GM19035 (cell line): ENCODE data around the gene CACNB1.
"Not testable (repeated sequence)": the region's sequence is repeated elsewhere in the genome, so short reads cannot be mapped to it uniquely, and the experiment has no call there.

ENCODE experiments used
- ATAC-seq: cut with Tn5 transposase; IDR thresholded peaks from one replicate; pipeline ENCODE4 v1.9.1; 2021; ENCODE audit not compliant: unreplicated experiment

The CACNB1 gene

DNA sequence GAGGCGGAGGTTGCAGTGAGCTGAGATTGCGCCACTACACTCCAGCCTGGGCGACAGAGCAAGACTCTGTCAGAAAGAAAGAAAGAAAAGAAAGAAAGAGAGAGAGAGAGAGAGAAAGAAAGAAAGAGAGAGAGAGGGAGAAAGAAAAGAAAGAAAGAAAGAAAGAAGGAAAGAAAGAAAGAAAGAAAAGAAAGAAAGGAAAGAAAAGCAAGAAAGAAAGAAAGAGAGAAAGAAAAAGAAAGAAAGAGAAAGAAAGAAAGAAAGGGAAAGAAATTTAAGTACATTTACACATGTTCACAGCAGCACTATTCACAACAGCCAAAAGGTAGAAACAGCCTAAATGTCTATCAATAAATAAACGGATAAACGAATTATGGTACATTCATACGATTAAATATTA, 67.9 kb downstream of the CACNB1 start:
- not testable (repeated sequence) for ATAC-seq

DNA sequence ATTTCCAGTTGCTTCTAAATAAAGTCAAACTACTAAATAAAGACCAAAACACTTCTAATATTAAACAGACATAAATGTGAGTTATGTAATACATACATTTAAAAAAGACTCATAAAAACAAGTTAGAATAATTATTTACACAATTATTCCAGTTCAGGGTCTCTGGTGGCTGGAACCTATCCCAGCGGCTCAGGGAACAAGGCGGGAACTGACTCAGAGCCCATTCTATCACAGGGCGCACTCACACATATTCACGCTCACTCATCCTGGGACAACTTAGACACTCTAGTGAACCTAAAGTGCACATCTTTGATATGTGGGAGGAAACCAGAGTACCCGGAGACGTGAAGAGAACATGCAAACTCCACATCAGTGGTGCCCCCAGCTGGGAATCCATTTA, 71.0 kb downstream of the CACNB1 start:
- no peak for ATAC-seq

DNA sequence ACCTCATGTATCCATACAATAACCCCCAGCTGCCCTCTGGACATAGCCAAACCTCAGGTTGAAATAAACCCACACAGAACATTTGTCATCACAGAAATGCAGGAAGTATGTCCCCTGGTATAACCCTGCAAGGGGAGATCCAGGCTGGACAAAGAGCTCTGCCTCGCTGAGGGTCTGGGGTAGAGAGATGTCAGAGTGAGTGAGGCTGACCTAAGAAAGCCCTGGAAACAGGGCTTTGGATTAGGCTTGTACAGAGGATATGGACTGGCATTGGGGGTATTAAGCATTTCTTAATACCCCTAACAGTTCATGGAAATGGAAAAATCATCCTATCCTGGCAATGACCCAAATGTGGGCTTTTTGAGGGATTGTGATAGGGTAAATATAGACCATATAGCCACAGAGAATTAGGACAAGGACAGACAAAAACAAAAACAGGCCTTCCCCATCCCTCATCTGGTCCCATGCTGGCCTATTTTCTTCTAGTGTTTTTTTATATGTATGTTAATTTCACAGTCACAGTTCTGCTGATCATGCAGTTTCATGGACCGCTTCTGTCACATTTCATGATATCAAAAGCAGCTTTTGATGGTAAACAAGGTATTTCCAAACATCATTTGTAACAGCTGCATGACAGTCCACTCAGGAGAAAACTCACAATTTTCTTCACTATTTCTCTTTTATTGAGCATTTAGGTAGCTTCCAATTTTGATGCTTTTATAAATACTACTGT, 72.2 kb downstream of the CACNB1 start:
- no peak for ATAC-seq

DNA sequence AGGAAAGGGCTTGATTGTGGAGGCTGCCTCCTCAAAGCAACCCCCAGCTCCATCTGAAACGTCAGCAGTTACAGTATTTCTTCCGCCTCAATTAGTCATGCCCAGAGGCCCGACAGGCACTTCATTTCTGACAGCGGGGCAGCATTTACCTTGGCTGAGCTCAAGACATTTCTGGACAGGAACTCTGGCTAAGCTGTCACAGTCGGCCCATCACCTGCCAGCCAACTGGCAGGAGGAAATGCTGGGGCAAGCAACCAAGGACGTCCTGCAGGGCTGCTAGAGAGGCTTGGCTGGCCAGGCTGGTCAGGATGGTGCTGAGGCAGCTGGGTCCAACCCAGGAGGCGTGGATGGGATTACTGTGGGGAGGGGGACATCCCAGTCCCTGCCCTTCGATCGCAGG, 73.8 kb downstream of the CACNB1 start:
- ATAC-seq, result no peak
